GM19324 (cell line): ENCODE results near the gene BICD2.
A peak's percentile ranks its signal among the peaks of the same experiment; 100 is the strongest.

ENCODE experiments used
- ATAC-seq: cut with Tn5 transposase; IDR thresholded peaks from one replicate; pipeline ENCODE4 v1.9.1; 2021; ENCODE audit warnings: mild to moderate bottlenecking, moderate library complexity; ENCODE audit not compliant: unreplicated experiment, low FRiP score

Gene BICD2

DNA sequence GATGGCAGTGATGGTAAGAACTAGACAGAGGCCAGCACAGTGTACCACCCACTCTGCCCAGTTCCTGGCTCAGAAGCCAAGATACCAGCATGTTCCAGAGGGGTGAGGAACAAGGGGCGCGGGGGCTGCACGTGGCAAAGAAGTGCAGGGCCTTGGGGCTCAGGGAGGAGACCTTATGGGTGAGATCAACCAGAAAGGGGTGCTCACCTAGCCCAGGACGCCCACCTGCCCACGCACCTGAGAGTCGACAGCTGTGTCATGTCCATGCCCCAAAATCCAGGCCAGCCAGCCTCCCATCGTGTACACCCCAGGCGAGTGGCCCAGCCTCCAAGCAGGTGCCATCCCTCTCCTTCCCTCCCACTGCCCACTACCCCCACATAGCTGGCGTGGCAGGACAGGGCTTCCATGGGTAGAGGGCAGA lies 34.9 kb downstream of the BICD2 start:
- ATAC-seq = peak; percentile 4

DNA sequence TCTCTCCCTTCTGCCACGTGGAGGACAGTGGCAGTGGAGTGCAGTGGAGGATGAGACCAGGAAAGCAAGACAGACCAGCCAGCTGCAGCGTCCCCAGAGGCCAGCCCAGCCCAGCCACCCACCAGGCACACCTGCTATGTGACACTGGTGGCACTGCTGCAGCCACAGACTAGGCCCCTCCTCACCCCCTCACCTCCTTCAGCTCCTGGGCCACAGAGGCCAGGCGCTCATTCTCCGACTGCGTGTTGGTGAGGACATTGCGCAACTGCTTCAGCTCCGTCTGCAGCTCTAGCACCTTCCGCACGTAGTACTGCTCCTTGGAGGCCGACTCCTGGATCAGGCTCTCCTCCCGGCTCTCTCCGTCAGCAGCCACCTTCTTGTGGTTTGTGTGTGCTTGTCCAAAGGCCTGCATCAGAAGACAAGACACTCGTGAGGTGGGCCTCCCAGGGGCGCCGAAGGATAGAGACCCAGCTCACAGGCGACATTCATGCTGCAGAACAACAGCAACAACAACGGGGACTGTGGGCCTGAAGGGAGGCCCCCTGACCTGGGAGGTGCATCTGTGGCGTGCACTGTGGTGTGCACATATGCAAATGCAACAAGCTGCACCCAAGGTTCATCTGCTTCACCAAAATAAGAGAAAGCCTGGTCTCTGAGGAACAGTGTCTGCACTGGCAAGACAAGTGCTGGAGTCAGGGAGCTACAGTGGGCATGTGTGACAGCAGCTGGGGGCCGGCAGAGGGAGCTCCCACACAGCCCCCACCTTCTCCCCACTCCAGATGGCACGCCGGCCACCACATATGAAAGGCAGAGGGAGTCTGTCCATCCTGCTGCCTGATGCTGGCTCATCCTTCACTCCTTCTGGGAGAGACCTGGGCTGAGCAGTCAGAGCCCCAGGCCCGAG lies 35.5 kb downstream of the BICD2 start:
- peak; percentile 71 for ATAC-seq

DNA sequence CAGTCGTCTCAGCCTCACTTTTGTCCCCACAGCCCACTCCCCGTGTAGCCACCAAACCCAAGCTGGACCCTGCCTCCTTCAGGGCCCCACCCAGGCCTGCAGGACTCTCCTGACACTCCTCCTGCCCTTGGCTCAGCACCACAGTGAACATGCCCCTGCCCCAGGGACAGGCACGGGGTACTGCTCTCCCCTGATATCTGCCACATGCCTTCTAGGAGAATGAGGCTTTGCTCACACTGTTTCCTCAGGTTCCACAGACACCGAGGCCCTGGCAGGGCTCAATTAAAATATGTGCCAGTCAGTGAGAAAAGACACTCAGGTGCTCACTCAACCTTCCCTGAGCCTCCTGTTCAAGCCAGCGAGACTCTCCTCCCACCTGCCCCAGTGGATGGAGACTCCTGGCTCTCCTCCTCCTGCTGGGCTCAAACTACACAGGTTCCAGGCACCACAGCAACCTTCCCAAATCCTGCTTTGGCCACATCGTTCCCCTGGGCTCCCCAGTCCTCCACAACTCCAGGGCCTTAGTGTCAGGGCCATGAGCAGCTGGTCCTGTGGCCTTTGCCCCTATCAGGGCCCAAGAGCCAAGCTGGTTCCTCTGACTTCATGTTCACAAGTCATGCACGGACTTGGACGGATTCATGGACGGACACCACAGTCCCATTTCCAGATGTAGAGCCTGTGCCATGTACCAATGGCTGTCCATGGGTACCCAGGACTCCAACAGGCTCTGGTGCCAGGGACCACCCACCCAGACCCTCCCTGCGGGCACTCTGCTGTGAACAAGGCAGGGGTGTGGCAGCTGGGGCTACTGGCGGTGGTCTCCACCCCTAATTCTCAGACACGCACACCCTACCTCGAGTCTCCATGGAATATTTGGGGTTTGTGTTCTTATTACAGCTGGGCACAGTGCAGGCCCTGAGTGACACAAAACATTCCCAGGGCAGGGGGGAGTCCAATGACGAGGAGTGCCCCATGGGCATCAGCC lies 36.6 kb downstream of the BICD2 start:
- ATAC-seq = no peak

DNA sequence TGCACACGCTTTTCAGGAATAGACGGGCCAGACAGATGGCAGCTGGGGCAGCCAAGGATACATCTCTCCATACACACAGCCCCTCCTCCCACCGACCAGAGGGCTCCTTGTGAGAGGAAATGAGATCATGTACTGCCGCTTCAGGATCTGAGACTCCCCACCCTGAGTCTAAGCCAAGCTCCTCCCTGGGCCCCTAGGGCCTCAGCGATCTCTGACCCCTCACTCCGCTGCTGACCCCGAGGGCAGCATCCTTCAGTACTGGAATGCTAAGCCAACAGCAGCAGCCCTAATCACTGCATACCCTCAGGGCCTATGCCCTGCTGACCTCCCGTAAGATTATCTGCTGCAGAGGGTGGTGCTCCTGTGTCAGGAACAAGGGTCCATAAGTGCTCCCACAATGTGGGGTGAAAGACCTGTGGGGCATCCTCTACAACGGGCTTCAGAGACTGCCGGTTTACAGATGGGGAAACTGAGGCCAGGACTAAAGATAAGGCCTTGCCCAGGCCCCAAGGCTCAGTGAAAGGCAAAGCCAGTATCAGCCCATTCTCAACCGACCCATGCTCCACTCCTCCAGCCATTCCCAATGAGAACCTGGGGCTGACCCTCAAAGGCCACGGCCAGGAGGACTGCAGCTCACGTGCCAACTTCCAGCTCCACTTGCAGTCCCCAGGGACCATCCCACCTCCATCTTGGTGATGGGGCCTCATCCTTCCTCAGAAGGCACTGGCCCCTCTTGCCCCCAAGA lies 37.5 kb downstream of the BICD2 start:
- no peak for ATAC-seq

DNA sequence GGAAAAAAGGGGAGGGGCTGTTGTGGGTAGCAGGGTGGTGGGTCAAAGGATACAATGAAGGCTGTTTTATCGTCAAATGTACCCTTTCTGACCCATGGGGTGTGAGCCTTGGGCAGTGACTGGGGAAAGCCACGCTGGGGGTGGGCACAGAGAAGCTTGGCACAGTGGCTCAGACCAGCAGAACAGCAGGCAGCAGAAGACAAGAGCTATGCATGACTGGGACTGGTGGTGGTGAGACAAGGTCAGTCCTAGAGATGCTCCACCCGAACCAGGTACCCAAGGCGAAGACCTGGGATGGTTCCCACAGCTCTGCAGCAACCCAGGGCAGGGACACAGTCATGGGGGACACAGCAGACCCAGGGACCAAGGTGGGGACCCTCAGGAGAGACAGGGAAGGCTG lies 38.3 kb downstream of the BICD2 start:
- ATAC-seq = no peak

DNA sequence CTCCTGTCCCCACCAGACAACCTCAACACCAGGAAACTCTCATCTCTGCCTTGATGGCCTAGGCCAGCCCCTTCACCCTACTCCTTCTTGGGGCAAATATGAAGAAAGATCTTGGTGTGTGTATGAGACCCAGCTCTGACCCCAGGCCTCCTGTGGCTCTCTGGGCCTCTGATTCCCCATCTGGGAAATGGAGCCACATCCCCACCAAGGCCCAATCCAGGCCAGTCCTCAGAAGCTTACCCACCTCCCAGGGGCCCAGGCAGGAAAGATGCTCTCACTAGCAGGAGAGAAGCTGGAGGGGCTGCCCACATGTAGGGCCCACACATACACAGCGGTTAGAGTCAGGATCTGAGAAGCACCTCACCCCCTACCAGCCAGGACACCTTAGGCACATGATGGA lies 38.9 kb downstream of the BICD2 start:
- no peak for ATAC-seq

DNA sequence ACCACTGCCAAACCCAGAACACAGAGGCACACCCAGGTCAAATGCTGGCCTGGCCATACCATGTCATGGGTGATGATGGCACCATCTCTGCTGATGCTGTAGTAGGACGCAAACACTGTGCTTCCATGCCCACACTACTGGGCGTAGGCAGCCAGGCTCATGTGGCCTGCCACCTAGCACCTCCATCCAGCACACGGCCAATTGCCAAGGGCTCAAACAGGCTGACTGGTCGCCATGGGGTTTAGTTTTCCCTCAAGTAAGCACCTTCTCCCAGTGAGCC lies 39.4 kb downstream of the BICD2 start:
- no peak for ATAC-seq

DNA sequence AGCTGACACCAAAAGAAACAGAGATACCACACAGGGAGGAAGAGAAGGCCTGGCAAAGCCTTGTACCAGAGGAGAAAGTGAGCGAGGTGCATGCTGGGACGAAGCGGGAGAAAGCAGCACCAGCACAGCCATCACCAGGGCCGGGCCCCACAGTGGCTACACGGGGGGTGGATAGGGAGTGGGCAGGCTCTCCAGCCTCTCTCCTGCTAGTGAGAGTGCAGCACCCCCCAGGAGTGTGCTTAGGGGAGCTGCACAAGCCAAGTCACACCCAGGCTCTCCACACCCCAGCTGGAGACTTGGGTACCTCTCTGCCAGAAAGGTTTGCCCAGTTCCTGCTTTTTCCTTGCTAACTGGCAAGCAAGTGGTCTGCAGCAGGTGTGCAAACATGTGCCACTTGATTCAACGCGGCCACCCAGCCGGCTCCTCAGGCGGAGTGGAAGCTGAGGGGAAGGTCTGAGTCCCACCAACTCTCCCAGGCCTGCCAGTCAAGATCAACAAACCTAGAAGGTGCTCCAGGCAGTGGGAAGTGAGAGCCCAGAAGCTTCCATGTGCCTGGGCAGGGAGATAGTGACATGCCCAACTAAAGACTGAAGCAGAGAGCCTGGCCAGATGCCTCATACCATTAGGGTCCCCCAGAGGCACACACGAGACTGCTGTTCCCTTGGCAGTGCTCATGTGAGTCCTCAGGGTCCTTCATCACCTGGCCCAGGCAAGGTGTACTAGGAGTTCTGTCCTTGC lies 39.9 kb downstream of the BICD2 start:
- no peak for ATAC-seq

DNA sequence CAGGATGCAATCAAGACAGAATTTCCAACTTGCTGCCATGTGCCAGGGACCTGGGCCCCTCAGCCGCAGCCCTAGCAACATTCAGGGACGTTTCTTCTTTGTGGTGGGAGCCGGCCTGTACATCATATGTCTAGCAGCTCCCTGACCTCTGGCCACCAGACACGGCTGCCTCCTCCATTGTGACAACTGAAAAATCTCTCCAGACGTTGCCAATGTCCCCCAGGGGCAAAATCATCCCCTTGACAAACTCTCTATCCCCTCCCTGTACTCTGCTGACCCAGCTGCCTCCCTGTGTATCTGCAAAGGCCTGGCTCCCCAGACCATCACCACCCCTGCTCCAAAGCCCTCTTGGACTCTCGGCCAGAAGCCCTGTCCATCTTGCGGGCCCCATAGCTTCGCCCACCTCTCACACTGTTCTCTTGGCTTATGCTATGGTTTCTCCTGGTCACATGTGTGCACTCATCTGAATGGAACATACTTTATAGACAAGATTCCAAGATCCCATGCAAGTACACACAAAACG lies 40.8 kb downstream of the BICD2 start:
- ATAC-seq = no peak

DNA sequence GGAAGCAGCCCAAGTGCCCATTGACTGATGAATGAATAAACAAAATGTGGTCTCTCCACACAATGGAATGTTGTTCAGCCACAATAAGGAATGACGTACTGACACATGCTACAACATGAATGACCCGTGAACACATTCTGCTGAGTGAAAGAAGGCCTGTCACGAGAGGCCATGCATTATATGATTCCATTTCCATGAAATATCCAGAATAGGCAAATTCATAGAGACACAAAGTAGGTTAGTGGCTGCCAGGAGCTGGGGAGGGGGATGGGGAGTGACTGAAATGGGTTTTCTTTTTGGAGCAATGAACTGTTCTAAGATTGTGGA lies 41.4 kb downstream of the BICD2 start:
- ATAC-seq = no peak

DNA sequence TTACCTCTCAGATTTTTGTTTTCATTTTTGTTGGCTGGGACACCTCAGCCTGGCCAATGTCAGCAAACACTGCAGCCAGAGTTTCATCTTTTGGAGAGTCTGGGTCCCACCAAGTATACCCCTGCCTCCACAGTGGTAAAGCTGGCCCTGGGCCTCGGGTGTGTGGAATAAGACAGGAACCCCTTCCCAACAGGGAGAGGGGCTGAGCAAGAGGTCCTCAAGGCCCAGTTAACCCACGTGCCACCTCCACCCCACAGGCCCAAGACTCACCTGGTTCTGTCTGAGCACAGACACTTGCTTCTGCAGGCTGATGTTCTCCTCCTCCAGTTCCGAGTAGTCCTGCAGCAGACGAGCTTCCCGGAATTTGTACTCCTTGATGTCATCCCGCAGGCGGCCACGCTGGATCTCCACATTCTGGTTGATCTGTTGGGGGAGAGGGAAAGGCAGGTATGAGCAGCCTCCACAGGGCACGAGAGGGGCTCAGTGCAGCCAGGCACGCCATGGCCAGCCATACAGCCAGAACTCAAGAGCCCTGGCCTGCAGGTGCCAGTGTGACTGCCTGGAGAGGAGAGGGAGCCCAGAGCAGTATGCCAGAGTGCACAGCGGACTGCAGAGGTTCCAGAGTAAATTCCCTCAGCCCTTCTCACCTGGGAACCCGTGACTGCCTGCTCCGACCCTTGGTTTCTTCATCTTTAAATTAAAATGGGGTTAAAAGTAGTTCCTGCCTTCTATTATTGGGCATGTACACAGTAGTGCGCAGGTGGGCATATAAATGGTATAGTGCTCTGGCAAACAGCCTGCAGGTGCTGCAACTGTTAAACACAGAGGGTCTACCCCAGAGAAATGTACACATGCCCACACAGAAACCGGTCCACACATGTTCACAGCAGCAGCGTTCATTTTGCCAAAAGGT lies 42.0 kb downstream of the BICD2 start:
- no peak for ATAC-seq

DNA sequence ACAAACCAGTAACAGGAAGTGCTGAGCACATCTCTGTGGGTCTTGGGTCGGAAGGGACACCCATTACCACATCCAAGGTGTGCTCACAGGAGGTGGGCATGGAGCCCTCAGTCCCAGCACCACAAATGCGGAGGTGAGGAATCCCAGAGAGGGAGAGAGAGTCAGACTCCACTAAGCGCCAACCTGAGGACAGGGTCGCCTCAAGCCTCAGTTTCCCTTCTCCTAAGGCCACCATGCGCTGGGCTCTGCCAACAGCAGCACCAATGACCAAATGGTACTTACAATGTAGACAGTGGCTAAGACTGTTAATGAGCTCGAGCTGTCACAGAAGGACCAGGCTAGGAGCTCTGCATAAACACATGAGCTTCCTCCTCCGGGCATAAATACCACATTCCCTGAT lies 43.1 kb downstream of the BICD2 start:
- no peak for ATAC-seq

DNA sequence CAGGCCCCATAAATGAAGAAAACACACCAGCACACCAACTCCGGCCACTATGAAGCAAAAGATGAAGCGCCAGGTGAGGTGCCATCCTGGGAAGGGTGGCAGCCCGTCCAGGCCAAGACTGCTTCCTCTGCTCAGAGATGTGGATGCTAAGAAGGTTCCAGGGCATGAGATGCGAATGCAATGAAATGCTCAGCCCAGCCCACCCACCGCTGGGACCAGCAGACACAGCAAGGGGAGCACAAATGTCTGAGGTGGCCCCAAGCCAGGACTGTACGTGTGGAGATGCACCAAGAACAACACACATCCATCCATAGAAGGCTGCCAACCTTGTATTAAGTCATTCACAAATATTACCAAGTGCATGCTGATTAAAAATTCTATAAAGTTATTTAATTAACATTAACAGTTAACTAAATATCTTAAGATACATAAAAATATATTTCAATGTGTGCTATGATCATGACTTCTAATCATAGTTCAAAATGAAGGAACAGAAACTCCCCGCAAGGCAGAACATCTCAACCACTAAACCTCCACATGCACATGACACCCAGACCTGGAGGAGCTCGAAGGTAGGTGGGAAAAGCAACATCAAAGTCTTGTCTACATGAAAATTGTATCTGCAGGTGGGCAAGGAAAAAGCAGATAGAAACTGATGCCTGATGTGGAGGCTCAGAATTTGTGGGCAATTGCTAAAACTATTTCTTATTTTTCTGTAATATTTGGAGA lies 43.7 kb downstream of the BICD2 start:
- ATAC-seq = no peak

DNA sequence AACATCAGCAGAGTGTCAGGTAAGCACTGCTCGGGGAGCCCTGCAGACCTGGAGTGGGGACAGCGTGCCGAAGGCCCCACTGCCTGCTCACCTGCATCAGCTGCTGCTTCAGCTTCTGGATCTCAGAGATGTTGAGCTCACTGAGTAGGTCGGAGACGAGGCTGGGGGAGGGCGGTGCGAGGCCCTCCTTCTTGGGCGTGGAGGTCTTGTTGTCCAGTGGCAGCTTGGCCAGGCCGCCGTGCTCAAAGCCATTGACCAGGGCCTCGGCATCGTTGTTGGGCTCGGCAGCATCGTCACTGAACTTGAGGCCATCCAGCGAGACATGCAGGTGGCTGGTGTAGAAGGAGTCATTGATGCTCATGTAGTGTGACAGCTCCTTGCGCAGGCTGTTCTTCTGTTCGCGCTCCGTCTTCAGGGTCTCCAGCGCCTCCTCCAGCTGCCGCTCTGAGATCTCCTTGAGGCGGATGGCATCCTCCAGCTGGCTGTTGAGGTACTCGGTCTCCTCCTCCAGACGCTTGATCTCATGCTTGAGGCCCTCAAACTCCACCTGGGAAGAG lies 44.3 kb downstream of the BICD2 start:
- ATAC-seq = no peak

DNA sequence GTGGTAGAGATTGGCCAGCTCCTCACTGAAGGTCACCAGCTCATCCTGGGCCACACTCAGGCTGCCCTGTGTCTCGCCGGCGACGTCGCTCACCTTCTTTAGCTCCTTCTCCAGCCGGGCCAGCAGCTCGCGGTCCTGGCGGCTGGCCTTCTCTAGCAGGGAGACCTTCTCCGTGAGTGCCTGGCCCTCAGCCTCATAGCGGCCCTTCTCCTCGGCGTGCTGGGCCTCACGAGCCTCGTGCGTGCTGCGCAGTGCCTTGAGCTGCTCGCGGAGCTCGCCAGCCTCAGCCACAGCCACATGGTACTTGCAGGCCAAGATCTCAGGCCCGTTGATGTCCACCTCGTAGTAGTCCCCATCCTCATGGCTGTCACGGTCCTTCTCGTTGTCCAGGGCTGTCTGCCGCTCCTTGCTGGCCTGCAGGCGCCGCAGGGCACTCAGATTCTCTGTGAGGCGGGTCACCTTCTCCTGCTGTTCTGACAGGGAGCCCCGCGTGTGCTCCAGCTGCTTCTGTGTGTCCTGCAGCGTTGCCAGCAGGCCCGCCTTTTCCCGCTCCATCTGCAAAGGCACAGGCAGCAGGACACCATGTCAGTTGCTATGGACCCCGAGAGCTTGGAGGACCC lies 45.5 kb downstream of the BICD2 start:
- no peak for ATAC-seq

DNA sequence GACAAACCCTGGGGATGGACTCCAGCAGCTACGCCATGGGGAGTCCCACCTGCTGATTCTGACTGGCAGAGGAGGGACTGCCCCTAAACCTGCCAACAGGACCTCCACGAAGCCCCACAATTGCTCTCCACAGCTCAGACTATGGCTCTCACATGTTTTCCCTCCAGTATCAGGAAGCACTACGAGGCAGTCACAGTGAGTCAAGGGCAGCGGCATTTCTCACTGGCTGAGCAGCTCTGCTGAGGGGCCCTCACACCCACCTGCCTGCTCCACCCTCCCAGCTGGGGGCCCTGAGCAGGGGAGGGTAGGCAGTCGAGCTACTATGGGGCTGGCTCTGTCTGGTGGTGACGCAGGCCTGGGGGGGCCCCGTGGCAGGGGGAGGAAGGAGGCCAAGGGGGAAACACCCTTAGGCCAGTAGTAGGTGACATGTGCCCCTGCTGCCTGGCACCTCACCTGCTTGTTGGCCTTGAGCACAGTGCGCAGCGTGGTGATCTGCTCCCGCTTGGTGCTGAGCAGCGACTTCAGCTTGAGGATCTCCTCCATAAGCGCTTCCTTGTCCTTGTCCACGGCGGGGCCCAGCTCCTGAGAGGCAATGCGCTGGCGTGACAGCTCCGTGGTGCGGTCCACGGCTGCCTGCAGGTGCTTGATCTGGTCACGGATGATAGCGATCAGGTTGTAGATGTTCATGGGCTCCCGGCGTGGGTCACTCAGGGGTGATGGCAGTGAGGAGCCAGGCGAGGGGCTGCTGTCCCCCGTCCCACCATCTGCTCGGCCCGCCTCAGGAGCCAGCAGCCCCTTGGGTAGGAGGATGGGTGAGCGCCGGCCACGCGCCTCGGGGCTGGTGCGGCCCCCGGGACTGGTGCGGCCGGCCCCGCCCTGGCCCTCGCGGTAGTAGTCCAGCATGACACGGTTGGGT lies 46.3 kb downstream of the BICD2 start:
- ATAC-seq = no peak
